Smooth muscle cell (in vitro differentiated cells): Measurements from ENCODE around the gene PRRX2. TPM values are rescaled to one million over a fixed set of nuclear protein-coding genes. Genes with fewer than 3 reads are reported as not detected.
"Not testable (repeated sequence)": the region's sequence is repeated elsewhere in the genome, so short reads cannot be mapped to it uniquely, and the experiment has no call there.

ENCODE experiments used
- DNase-seq: peaks from one replicate; lab custom pipeline; 2025; ENCODE audit not compliant: unreplicated experiment; lab: John Stamatoyannopoulos, UW
- H2AFZ ChIP-seq: fragments of 200-600 bp; sonication (generic); 2 replicates; pipeline ENCODE4 v1.6.0; 2016; ENCODE audit warnings: antibody characterized with exemption, low read depth, mild to moderate bottlenecking
- H3F3A ChIP-seq: fragments of 200-600 bp; sonication (generic); 2 replicates; pipeline ENCODE4 v1.6.0; 2017; ENCODE audit warnings: antibody characterized with exemption, low read depth
- H3K27ac ChIP-seq: fragments of 200-600 bp; sonication (generic); 2 replicates; pipeline ENCODE4 v1.5.1; 2016; ENCODE audit warnings: low read depth, mild to moderate bottlenecking
- H3K27me3 ChIP-seq: fragments of 200-600 bp; sonication (generic); 2 replicates; pipeline ENCODE4 v1.6.1; 2016; ENCODE audit warnings: low read depth, mild to moderate bottlenecking
- H3K36me3 ChIP-seq: fragments of 200-600 bp; sonication (generic); 2 replicates; pipeline ENCODE4 v1.5.1; 2016; ENCODE audit warnings: low read depth
- H3K4me1 ChIP-seq: fragments of 200-600 bp; sonication (generic); 2 replicates; pipeline ENCODE4 v1.5.1; 2016; ENCODE audit warnings: low read depth
- H3K4me2 ChIP-seq: fragments of 200-600 bp; sonication (generic); 2 replicates; pipeline ENCODE4 v1.6.0; 2016; ENCODE audit warnings: mild to moderate bottlenecking
- H3K4me3 ChIP-seq: fragments of 200-600 bp; sonication (generic); 2 replicates; pipeline ENCODE4 v1.5.1; 2016; ENCODE audit warnings: mild to moderate bottlenecking
- H3K79me2 ChIP-seq: fragments of 200-600 bp; sonication (generic); 2 replicates; pipeline ENCODE4 v1.6.0; 2016; ENCODE audit warnings: low read depth, mild to moderate bottlenecking
- H3K9ac ChIP-seq: fragments of 200-600 bp; sonication (generic); 2 replicates; pipeline ENCODE4 v1.6.0; 2016; ENCODE audit warnings: low read depth
- H3K9me3 ChIP-seq: fragments of 200-600 bp; sonication (generic); replicated peaks from 2 replicates; pipeline ENCODE4 v1.5.1; 2016; ENCODE audit warnings: low read depth
- H4K20me1 ChIP-seq: fragments of 200-600 bp; sonication (generic); 2 replicates; pipeline ENCODE4 v1.6.0; 2016; ENCODE audit warnings: low read depth
- CTCF ChIP-seq: fragments of 200-600 bp; sonication (generic); IDR thresholded peaks from 2 replicates; pipeline ENCODE4 v1.5.1; 2017; ENCODE audit warnings: borderline replicate concordance, mild to moderate bottlenecking, antibody characterized with exemption; ENCODE audit not compliant: insufficient read depth, poor library complexity, severe bottlenecking
- WGBS: methylation state at CpG from one replicate; pipeline ENCODE4 v1.1.7; 2016; ENCODE audit warnings: low lambda C conversion rate; 5-methylcytosine and 5-hydroxymethylcytosine counted together
- polyA plus RNA-seq: library from polyadenylated mRNA; unstranded; fragments of >200 nt; fragmentation: Nextera tagmentation; extraction: Ambion mirVana; gene quantifications from 2 replicates; pipeline ENCODE4 v1.2.1, GENCODE V29; 2016
- total RNA-seq: library from RNA; depleted of rRNA; stranded (reverse); fragments of >200 nt; gene quantifications from 2 replicates; pipeline ENCODE4 v1.2.3, GENCODE V29; 2014

Gene PRRX2
- total and polyA plus RNA-seq, 2 experiments from 2014 or later, result 87.7 to 234 TPM

- Histone ChIP-seq H3K27me3 (no peaks in the 10 kb centered on the region), H3F3A (peaks cover 5% of the 10 kb centered on the region), H3K9me3 (no peaks in the 10 kb centered on the region), H3K36me3 (no peaks in the 10 kb centered on the region), H3K4me3 (no peak overlapping the region), H3K79me2 (peaks cover 60% of the 10 kb centered on the region), H3K4me2 (no peak overlapping the region), H3K27ac (no peak overlapping the region), H3K9ac (no peak overlapping the region), H2AFZ (no peak overlapping the region), H4K20me1 (peaks cover 87% of the 10 kb centered on the region), H3K4me1 (no peaks in the 10 kb centered on the region)
- DNase-seq, result no peak
- no peak for TF ChIP-seq CTCF
- WGBS, result 89% methylated on average over 13 of the region's 13 CpGs
Measured at GRCh38 chr9:129633848-129634247, 31.6 kb upstream of the PRRX2 start.

- Histone ChIP-seq H3K9me3 (no peaks in the 10 kb centered on the region), H3F3A (peaks cover 5% of the 10 kb centered on the region), H3K4me3 (no peak overlapping the region), H3K27ac (no peak overlapping the region), H3K4me1 (no peaks in the 10 kb centered on the region), H2AFZ (no peak overlapping the region), H3K79me2 (peaks cover 56% of the 10 kb centered on the region), H3K4me2 (no peak overlapping the region), H3K9ac (no peak overlapping the region), H4K20me1 (peaks cover 84% of the 10 kb centered on the region), H3K36me3 (no peaks in the 10 kb centered on the region), H3K27me3 (no peaks in the 10 kb centered on the region)
- WGBS, result 97% methylated on average over 34 of the region's 34 CpGs
- no peak for TF ChIP-seq CTCF
- no peak for DNase-seq
Measured at GRCh38 chr9:129635099-129636065, 30.1 kb upstream of the PRRX2 start.

GRCh38 chr9:129636343-129636742 is 29.1 kb upstream of the PRRX2 start:
- peaks cover 84% of the 10 kb centered on the region for H4K20me1 ChIP-seq
- not testable (repeated sequence) for DNase-seq

GRCh38 chr9:129637102-129637501 is 28.3 kb upstream of the PRRX2 start:
- H3K27ac ChIP-seq, result no peak overlapping the region
- H3K36me3 ChIP-seq, result no peaks in the 10 kb centered on the region
- H3K27me3 ChIP-seq, result no peaks in the 10 kb centered on the region

More at GRCh38 chr9:129636343-129636742, 29.1 kb upstream of the PRRX2 start:
- H2AFZ ChIP-seq, H3K4me3 ChIP-seq, H3K9me3 ChIP-seq, H3K27me3 ChIP-seq, H3K36me3 ChIP-seq, H3K9ac ChIP-seq, H3K4me1 ChIP-seq, H3K4me2 ChIP-seq, H3K27ac ChIP-seq, H3F3A ChIP-seq: not testable (repeated sequence)
- peaks cover 56% of the 10 kb centered on the region for H3K79me2 ChIP-seq
- 98% methylated on average over 10 of the region's 10 CpGs for WGBS

More at GRCh38 chr9:129637102-129637501, 28.3 kb upstream of the PRRX2 start:
- H4K20me1 ChIP-seq, result peaks cover 77% of the 10 kb centered on the region
- H3K4me2 ChIP-seq, result no peak overlapping the region
- H3K9ac ChIP-seq, result no peak overlapping the region
- WGBS, result 91% methylated on average over 9 of the region's 9 CpGs
- no peaks in the 10 kb centered on the region for H3K9me3 ChIP-seq
- no peak overlapping the region for H2AFZ ChIP-seq
- no peak overlapping the region for H3K4me3 ChIP-seq
- TF ChIP-seq CTCF, result no peak
- no peak for DNase-seq
- peaks cover 5% of the 10 kb centered on the region for H3F3A ChIP-seq
- H3K79me2 ChIP-seq, result peaks cover 53% of the 10 kb centered on the region
- H3K4me1 ChIP-seq, result peaks cover 8% of the 10 kb centered on the region
